ENCODE results near the gene DGCR2.

DNA sequence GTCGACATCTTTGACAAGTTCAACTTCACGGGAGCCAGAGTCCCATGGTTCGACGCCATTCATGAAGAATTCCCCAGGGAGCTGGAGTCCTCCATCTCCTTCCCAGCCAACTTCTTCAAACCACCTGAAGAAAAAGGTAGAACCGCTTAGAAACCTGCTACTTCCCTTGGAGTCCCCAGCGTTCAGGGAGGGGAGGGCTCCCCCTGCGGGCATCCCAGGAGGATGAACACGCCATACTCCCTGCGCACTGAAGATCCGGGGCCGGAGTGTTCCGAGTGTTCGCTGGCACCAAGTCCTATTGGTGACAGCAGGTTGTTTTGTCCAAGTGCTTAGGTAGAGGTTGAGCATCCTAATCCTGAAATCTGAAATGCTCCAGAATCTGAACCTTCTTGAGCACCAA, 134.4 kb downstream of the DGCR2 start:
- no peak for TF ChIP-seq POLR2A (IDR thresholded peaks at IDR 0.05; ENCODE audit: low read length)
- TF ChIP-seq GATA1 (IDR thresholded peaks at IDR 0.05; ENCODE audit: low read depth, low read length) = no peak

Measured in erythroblast (primary cell).